Loucy (cell line): ENCODE results near the gene MIER2.

Source experiments
- CTCF ChIP-seq: fragments of 200-600 bp; sonication (generic); conservative IDR thresholded peaks from 2 replicates; pipeline ENCODE4 v1.5.1; 2014; ENCODE audit warnings: mild to moderate bottlenecking, antibody characterized with exemption, low read length
- EZH2phosphoT487 ChIP-seq: fragments of 200-600 bp; IDR thresholded peaks from 2 replicates; pipeline ENCODE4 v1.6.1; 2018; ENCODE audit warnings: antibody characterized with exemption, mild to moderate bottlenecking, moderate library complexity, borderline replicate concordance

- no peak for TF ChIP-seq CTCF
- no peak for TF ChIP-seq EZH2phosphoT487
These were observed 26.2 kb upstream of the MIER2 start for GRCh38 chr19:370641-371330.
